NB4 (cell line): ENCODE data around the gene ZNF488.

Source experiments
- DNase-seq: peaks from one replicate; pipeline ENCODE4 v3.0.0; 2010; ENCODE audit warnings: low read depth
- H3K4me3 ChIP-seq: one replicate; pipeline ENCODE4 v1.5.1; 2011; ENCODE audit warnings: mild to moderate bottlenecking, low read depth, low read length, moderate library complexity
- MAX ChIP-seq: IDR thresholded peaks from 2 replicates; pipeline ENCODE4 v1.6.1; 2011; ENCODE audit warnings: low read depth, low read length
- MYC ChIP-seq: IDR thresholded peaks from 2 replicates; pipeline ENCODE4 v1.6.1; 2011; ENCODE audit warnings: low read depth, low read length
- POLR2A ChIP-seq: IDR thresholded peaks from 2 replicates; pipeline ENCODE4 v1.6.1; 2011; ENCODE audit warnings: mild to moderate bottlenecking; ENCODE audit not compliant: insufficient read length; ENCODE audit errors: extremely low read depth
- TF ChIP-seq, protein P1 (sequence below): IDR thresholded peaks from one replicate; pipeline ENCODE4 v1.5.1; 2012; ENCODE audit warnings: low read depth, low read length

Gene ZNF488

GRCh38 chr10:47401874-47402640 lies 18.0 kb upstream of the ZNF488 start:
- H3K4me3 ChIP-seq = no peak overlapping the region
- no peak for TF ChIP-seq MYC
- no peak for TF ChIP-seq POLR2A
- no peak for TF ChIP-seq MAX
- TF ChIP-seq, protein P1, sequence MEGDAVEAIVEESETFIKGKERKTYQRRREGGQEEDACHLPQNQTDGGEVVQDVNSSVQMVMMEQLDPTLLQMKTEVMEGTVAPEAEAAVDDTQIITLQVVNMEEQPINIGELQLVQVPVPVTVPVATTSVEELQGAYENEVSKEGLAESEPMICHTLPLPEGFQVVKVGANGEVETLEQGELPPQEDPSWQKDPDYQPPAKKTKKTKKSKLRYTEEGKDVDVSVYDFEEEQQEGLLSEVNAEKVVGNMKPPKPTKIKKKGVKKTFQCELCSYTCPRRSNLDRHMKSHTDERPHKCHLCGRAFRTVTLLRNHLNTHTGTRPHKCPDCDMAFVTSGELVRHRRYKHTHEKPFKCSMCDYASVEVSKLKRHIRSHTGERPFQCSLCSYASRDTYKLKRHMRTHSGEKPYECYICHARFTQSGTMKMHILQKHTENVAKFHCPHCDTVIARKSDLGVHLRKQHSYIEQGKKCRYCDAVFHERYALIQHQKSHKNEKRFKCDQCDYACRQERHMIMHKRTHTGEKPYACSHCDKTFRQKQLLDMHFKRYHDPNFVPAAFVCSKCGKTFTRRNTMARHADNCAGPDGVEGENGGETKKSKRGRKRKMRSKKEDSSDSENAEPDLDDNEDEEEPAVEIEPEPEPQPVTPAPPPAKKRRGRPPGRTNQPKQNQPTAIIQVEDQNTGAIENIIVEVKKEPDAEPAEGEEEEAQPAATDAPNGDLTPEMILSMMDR = no peak
- DNase-seq = no peak

DNA sequence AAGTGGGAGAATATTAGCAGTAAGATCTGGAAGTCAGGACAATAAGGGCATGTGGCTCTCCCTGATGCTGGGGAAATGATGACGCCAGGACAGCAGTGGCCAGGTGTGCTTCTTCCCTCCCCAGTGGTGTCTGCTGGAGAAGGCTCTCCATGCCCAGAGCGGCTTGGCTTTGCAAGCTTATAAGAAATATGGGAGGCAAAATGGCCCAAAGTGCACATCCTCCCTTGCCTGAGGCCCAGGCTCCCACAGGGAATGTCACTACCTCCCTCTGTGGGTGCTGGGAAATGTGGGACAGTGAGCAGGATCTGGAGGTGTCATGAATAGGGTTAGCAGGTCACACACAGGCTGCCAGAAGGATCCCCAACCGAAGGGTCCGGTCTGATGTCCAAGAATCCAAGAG lies 17.1 kb upstream of the ZNF488 start:
- no peak overlapping the region for H3K4me3 ChIP-seq
- no peak for DNase-seq

GRCh38 chr10:47400786-47401185 lies 16.7 kb upstream of the ZNF488 start:
- H3K4me3 ChIP-seq = no peak overlapping the region
- DNase-seq = no peak
- TF ChIP-seq, protein P1 = no peak
- TF ChIP-seq POLR2A (no peak), MAX (no peak), MYC (no peak)

More for the DNA sequence above, 17.1 kb upstream of the ZNF488 start:
- no peak for TF ChIP-seq POLR2A
- TF ChIP-seq MAX = no peak
- TF ChIP-seq MYC = no peak
- TF ChIP-seq, protein P1 = no peak

- DNase-seq = no peak
- TF ChIP-seq, protein P1 = no peak
- no peak for TF ChIP-seq POLR2A
- no peak for TF ChIP-seq MYC
- no peak for TF ChIP-seq MAX
- H3K4me3 ChIP-seq = no peak overlapping the region
Measured at GRCh38 chr10:47400251-47400650, 16.2 kb upstream of the ZNF488 start.

DNA sequence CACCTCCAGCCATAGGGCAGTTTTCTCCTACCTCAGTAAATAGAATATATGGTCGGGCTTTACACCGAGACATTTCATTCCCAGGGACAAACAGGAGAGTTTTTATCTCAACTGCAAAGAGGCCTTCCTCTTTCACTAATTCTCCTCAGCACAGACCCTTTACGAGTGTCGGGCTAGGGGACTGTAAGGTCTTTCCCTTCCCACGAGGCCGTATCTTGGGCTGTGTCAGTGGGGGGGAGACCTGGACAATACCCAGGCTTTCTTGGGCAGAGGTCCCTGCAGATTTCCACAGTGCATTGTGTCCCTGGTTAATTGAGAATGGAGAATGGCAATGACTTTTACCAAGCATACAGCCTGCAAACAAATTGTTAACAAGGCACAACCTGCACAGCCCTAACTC lies 13.2 kb upstream of the ZNF488 start:
- TF ChIP-seq POLR2A (no peak), MYC (no peak), MAX (no peak)
- TF ChIP-seq, protein P1 = no peak
- DNase-seq = no peak
- no peak overlapping the region for H3K4me3 ChIP-seq
